ENCODE measurements around the gene NACA2. TPM values are rescaled to one million over a fixed set of nuclear protein-coding genes. Genes with fewer than 3 reads are reported as not detected.

Gene NACA2
- total RNA-seq, 6 experiments from 2014 or later = not detected

DNA sequence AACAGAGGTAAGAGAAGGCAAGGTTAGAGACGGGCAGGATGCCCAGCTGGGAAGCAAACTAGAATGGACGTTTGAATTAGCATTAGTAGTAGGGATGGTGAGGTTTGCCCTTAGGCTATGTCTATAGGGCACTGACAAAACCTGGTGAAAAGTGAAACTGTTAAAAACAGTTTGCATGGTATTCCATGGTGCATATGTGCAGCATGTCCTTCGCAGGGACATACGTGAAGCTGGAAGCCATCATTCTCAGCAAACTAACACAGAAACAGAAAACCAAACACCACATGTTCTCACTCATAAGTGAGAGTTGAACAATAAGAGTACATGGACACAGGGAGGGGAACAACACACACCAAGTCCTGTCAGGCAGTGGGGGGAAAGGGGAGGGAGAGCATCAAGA lies 25.8 kb downstream of the NACA2 start:
- peaks cover 3% of the 10 kb centered on the region; the same call in 1 of the 2 replicates for H3K9me3 Mint-ChIP-seq
- DNase-seq = no peak
- H3K27ac Mint-ChIP-seq = no peak overlapping the region
- H3K4me1 Mint-ChIP-seq (ENCODE audit: low read depth) = peaks cover 7% of the 10 kb centered on the region; the same call in 1 of the 2 replicates
- H3K4me3 Mint-ChIP-seq = no peak overlapping the region
- H3K27me3 Mint-ChIP-seq (ENCODE audit: insufficient read depth) = peaks cover 4% of the 10 kb centered on the region
- TF ChIP-seq CTCF (IDR thresholded peaks at IDR 0.05) = no peak
- H3K36me3 Mint-ChIP-seq (ENCODE audit: low read depth) = peaks cover 3% of the 10 kb centered on the region; the same call in 1 of the 2 replicates

- no peak overlapping the region for H3K4me3 Mint-ChIP-seq
- no peak for TF ChIP-seq CTCF (IDR thresholded peaks at IDR 0.05)
- H3K4me1 Mint-ChIP-seq (ENCODE audit: low read depth) = peaks cover 8% of the 10 kb centered on the region
- DNase-seq = no peak
- H3K9me3 Mint-ChIP-seq = no peaks in the 10 kb centered on the region
- H3K27ac Mint-ChIP-seq = no peak overlapping the region
- peaks cover 4% of the 10 kb centered on the region for H3K27me3 Mint-ChIP-seq (ENCODE audit: insufficient read depth)
- H3K36me3 Mint-ChIP-seq (ENCODE audit: low read depth) = no peaks in the 10 kb centered on the region
Observed at GRCh38 chr17:61562287-61562686, 28.7 kb downstream of the NACA2 start.

GRCh38 chr17:61561354-61561753 lies 29.7 kb downstream of the NACA2 start:
- Mint-ChIP-seq H3K27ac (no peak overlapping the region), H3K27me3 (ENCODE audit: insufficient read depth) (peaks cover 4% of the 10 kb centered on the region), H3K4me1 (ENCODE audit: low read depth) (peaks cover 12% of the 10 kb centered on the region), H3K9me3 (no peaks in the 10 kb centered on the region), H3K36me3 (ENCODE audit: low read depth) (no peaks in the 10 kb centered on the region), H3K4me3 (no peak overlapping the region)
- TF ChIP-seq CTCF (IDR thresholded peaks at IDR 0.05) = no peak
- DNase-seq = no peak

DNA sequence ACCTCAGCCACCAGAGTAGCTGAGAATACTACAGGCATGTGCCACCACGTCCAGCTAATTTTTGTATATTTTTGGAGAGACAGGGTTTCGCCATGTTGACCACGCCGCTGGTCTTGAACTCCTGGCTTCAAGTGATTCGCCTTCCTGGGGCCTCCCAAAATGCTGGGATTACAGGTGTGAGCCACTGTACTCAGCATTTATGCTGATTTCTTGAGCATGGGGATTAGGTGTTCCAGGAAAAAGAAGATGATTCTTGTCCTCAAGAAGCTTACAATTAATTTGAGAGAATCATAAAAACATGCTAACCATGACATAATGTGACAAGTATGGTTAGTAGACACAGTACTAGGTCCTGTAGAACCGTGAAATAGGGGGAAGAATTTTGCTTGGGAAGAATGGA lies 30.9 kb downstream of the NACA2 start:
- TF ChIP-seq CTCF (IDR thresholded peaks at IDR 0.05) = no peak
- H3K4me1 Mint-ChIP-seq (ENCODE audit: low read depth) = peaks cover 19% of the 10 kb centered on the region
- DNase-seq = no peak
- no peaks in the 10 kb centered on the region for H3K36me3 Mint-ChIP-seq (ENCODE audit: low read depth)
- H3K4me3 Mint-ChIP-seq = no peak overlapping the region
- no peak overlapping the region for H3K27ac Mint-ChIP-seq
- peaks cover 4% of the 10 kb centered on the region for H3K27me3 Mint-ChIP-seq (ENCODE audit: insufficient read depth)
- no peaks in the 10 kb centered on the region for H3K9me3 Mint-ChIP-seq

- H3K27ac Mint-ChIP-seq = peak overlapping the region; percentile 56
- TF ChIP-seq CTCF (IDR thresholded peaks at IDR 0.05) = no peak
- peaks cover 19% of the 10 kb centered on the region for H3K4me1 Mint-ChIP-seq (ENCODE audit: low read depth)
- peak overlapping the region; percentile 84 for H3K4me3 Mint-ChIP-seq
- no peaks in the 10 kb centered on the region for H3K9me3 Mint-ChIP-seq
- H3K27me3 Mint-ChIP-seq (ENCODE audit: insufficient read depth) = no peaks in the 10 kb centered on the region
- no peak for DNase-seq
- H3K36me3 Mint-ChIP-seq (ENCODE audit: low read depth) = no peaks in the 10 kb centered on the region
Observed at GRCh38 chr17:61556224-61557188, 34.5 kb downstream of the NACA2 start.

Measured in HFFc6 (cell line).